Measurements from ENCODE around the gene TMEM138. TPM values are rescaled to one million over a fixed set of nuclear protein-coding genes. Genes with fewer than 3 reads are reported as not detected.
"Not testable (repeated sequence)": the region's sequence is repeated elsewhere in the genome, so short reads cannot be mapped to it uniquely, and the experiment has no call there.

TMEM138 gene
- total RNA-seq, 1 donor from 2014 or later = 13.7 TPM

DNA sequence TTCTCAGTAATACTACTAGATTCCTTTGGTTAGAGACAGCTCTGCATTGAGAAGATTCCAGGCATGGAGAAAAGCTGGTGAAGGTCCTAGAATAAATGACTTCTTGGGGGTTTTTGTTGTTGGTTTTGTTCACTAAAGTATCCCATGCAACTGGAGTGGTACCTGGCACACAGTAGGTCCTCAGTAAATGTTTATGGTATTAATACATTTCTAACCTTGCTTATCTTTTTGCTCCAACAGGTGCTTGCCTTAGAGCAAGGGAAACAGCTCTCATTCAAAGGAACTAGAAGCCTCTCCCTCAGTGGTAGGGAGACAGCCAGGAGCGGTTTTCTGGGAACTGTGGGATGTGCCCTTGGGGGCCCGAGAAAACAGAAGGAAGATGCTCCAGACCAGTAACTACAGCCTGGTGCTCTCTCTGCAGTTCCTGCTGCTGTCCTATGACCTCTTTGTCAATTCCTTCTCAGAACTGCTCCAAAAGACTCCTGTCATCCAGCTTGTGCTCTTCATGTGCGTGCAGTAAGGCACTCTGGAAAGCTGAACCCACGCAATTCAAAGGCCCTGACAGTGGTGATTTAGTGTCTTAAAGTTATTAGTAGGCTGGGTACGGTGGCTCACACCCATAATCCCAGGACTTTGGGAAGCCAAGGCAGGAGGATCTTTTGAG lies 2.0 kb downstream of the TMEM138 start:
- DNase-seq (ENCODE audit: low read depth, low spot score) = no peak

- no peak for DNase-seq (ENCODE audit: low read depth, low spot score)
Measured at GRCh38 chr11:61367406-61367805, 5.2 kb downstream of the TMEM138 start.

GRCh38 chr11:61368646-61369045 lies 6.5 kb downstream of the TMEM138 start:
- no peak for DNase-seq (ENCODE audit: low read depth, low spot score)

GRCh38 chr11:61369372-61370348 lies 7.5 kb downstream of the TMEM138 start:
- no peak for DNase-seq (ENCODE audit: low read depth, low spot score)

GRCh38 chr11:61370349-61371005 lies 8.3 kb downstream of the TMEM138 start:
- no peak for DNase-seq (ENCODE audit: low read depth, low spot score)

- no peak for DNase-seq (ENCODE audit: low read depth, low spot score)
Measured at GRCh38 chr11:61372659-61373420, 10.7 kb downstream of the TMEM138 start.

- DNase-seq (ENCODE audit: low read depth, low spot score) = no peak
Measured at GRCh38 chr11:61375761-61376108, 13.6 kb downstream of the TMEM138 start.

GRCh38 chr11:61377461-61378160 lies 15.4 kb downstream of the TMEM138 start:
- no peak for DNase-seq (ENCODE audit: low read depth, low spot score)

GRCh38 chr11:61378713-61379313 lies 16.6 kb downstream of the TMEM138 start:
- no peak for DNase-seq (ENCODE audit: low read depth, low spot score)

DNA sequence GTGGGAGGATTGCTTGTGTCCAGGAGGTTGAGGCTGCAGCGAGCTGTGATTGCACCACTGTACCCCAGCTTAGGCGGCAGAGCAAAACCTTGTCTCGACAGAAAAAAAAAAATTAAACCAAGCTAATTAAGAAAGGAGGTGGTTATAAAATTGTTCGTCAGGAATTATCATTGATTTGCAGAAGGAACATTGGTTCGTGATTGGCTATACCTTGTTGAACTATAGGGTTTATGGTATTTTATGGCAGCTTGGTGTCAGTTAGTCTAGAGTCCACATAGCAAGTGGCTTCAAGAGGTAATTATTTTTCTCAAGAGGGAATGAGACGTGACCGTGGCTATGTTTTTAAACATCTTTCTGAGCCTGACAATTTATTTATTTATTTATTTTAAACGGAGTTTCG lies 18.7 kb downstream of the TMEM138 start:
- DNase-seq (ENCODE audit: low read depth, low spot score) = no peak

DNA sequence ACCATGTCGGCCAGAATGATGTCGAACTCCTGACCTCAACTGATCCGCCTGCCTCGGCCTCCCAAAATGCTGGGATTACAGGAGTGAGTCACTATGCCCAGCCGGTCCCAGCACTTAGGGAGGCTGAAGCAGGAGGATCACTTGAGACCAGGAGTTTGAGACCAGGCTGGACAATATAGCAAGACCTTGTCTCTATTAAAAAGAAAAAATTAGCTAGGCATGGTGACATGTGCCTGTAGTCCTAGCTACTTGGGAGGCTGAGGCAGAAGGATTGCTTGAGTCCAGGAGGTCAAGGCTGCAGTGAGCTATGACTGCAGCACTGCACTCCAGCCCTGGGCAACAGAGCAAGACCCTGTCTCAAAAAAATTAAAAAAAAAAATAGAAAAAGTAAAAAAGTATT lies 21.7 kb downstream of the TMEM138 start:
- DNase-seq (ENCODE audit: low read depth, low spot score) = not testable (repeated sequence)

DNA sequence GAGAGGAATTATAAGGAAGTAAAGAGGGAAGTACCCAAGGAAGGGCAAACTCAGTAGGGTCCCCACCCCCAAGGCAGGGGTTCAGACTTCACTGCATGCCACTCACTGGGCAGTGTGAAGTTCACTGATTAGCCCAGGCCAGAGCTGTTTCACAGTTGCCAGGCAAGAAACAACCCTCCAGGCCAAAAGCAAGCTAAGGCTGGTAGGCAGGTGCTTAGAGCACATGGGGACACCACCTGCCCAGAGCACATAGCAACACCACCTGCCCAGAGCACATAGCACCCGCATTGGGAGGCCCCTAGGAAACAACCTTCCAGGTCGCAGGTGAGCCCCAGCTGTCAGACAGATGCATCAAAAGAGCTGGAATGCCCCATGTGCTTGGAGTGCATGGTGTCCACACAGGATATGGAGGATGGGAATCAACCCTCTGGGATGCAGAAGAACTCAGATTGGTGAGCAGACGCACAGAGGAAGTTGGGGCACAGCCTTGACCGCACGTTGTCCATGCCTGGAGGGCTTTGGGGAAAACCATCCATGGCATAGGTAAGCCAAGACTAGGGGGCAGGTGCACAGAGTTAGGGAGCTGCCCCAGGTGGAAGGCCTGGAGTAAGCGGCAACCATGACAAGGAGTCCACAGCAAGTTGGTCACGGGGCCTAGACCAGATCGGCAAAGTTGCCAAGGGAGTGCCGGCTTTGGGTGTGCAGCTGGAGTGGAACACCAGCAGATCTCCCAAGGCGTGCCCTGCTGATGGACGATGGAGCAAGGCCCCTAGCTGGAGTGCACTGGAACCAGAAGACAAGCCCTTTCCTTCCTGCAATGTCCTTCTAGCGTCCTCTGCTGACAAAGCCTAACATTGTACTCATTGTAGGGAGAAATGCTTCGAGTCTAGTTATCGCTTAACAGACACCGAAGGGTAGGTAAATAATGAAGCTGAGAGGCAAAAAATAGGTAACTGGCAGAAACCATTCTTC lies 22.4 kb downstream of the TMEM138 start:
- no peak for DNase-seq (ENCODE audit: low read depth, low spot score)

DNA sequence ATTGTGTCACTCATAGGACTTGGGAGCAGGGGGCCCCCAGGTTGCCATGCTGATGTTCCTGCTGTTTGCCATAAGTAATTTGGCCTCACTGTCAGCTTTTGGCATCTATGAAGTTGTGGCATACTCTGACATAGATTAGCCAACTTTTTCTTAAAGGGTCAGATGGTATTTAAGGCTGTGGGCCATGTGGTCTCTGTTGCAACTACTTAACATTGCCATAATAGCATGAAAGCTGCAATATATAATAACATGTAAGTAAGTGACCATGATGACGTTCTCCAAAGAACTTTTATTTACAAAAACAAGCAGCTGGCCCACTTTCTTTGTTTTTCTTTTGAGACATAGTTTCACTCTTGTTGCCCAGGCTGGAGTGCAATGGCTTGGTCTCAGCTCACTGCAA lies 28.0 kb downstream of the TMEM138 start:
- DNase-seq (ENCODE audit: low read depth, low spot score) = no peak

DNA sequence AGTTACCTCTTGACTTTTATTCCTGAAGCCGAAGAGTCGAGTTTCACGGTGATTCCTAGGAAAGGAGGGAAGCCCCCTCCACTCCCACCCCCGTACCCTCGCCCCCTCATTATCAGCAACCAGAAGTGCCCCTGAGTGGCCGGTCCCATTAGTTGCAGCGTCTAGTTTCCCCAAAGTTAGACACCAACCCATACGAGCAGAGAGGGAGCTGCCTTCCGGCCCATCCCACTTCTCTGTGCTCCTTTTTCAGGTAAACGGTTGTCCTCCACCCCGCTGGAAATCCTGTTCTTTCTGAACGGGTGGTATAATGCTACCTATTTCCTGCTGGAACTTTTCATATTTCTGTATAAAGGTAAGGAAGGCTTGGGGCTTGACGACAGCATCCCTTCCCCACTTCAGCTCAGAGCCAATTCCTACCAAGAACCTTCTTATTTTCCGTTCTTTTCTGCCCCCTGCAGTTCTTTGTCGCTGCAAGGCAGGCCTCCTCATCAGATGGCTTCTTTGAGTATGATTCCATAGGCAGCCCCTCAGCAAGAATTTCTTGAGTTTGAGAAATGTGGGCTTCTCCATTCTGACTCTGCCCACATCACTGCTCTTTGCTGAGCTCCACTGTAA lies 30.9 kb downstream of the TMEM138 start:
- no peak for DNase-seq (ENCODE audit: low read depth, low spot score)

DNA sequence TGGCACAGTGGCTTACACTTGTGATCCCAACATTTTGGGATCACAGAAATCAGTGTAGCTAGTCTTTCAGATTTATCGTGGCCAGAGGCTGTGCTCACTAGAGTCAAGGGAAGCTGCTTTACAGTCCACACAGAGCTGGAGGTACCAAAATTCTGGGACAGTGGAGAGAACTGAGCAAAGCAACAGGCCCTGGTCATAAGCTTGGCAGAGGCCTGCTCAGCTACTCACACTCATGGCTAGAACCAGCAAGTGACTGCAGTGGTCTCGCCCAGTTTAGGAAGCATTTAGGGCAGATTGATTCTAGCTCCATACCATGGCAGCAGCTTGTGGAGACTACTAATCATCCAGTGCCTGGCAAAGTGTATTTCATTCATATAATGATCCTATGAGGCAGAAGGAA lies 39.0 kb downstream of the TMEM138 start:
- DNase-seq (ENCODE audit: low read depth, low spot score) = no peak

DNA sequence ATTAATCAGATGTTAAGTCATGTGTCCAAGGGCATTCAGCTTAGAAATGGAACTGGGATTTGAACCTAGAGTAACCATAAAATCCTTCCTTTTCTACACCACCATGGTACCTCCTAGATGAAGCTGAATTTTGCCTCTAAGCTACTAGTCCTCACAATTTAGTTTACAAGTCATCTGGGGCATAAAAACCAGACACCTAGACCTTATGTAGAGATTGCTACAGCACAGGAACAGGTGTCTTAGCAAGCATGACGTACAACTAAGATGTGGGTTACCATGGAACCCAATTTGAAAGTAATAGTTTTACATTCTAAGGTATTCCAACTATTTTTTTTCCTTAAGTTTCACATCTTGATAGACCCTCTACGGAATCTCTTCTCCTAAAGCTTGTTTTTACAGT lies 39.4 kb downstream of the TMEM138 start:
- DNase-seq (ENCODE audit: low read depth, low spot score) = no peak

DNA sequence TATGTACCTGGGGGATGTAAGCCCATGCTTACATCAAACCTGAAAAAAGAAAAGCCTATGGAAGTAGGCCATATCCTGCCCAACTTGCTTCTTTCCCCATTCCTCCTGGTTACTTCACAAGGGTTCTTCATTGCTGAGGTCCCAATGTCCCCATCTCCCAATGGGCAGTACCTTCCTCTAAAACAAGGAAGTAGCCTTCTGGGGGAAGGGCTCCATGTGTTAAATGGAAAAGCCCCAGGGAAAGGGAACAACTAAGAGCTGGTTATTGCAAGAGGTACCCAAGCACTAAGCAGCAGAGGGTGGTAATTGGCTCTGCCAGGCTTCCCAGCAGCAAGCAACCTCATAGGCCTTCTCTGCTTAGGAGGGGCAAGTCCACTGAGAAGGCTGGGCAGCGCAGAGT lies 41.5 kb downstream of the TMEM138 start:
- DNase-seq (ENCODE audit: low read depth, low spot score) = no peak

GRCh38 chr11:61404103-61404502 lies 41.9 kb downstream of the TMEM138 start:
- no peak for DNase-seq (ENCODE audit: low read depth, low spot score)

DNA sequence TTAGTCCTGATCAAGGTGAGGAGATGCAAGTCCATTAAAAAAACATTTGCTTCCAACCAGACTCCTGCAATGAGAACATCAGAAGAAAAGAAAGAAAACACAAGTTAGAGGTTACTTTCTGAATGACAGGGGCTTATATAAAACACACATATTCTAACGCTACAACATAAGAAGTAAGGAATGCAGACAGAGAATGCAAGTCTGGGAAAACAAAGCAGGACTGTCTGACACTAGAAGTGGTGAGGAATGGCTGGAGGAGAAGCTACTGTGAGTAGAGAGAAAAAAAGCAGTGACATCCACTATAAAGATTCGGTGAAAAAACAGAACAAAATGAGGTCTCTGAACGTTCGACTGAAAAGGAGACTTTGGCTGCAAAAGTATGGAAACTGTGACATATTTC lies 42.5 kb downstream of the TMEM138 start:
- DNase-seq (ENCODE audit: low read depth, low spot score) = no peak

Measured in pulmonary artery endothelial cell (primary cell).